HG03575 (cell line): Measurements from ENCODE around the gene MAEL.
A peak's percentile ranks its signal among the peaks of the same experiment; 100 is the strongest.

Experiments used
- ATAC-seq: cut with Tn5 transposase; IDR thresholded peaks from one replicate; pipeline ENCODE4 v1.9.1; 2021; ENCODE audit not compliant: unreplicated experiment, insufficient number of reproducible peaks, low FRiP score; ENCODE audit errors: extremely low read depth

Gene MAEL

GRCh38 chr1:167043752-167044488, 54.8 kb downstream of the MAEL start:
- peak; percentile 96 for ATAC-seq

DNA sequence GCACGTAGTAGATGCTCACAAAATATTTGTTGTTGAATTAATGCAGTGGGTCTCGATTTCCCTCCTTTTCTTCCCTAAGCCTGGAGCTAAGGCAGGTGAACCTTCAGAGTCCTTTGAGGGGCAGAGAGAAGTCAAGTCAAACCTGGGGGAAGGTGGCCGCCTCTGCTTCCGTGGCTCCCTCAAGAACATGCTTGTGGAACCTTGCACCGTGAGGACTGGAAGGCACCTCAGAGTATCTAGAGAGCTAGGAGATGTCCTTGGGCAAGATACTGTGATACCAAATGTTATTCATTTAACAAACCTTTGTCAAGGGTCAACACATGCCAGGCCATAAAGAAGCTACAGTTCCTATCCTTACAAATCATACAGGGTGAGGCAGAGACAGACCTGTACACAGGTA, 62.8 kb downstream of the MAEL start:
- ATAC-seq: no peak

- ATAC-seq: no peak
Measured at GRCh38 chr1:167052389-167052788, 63.3 kb downstream of the MAEL start.

- no peak for ATAC-seq
Measured at GRCh38 chr1:167054531-167054930, 65.5 kb downstream of the MAEL start.

DNA sequence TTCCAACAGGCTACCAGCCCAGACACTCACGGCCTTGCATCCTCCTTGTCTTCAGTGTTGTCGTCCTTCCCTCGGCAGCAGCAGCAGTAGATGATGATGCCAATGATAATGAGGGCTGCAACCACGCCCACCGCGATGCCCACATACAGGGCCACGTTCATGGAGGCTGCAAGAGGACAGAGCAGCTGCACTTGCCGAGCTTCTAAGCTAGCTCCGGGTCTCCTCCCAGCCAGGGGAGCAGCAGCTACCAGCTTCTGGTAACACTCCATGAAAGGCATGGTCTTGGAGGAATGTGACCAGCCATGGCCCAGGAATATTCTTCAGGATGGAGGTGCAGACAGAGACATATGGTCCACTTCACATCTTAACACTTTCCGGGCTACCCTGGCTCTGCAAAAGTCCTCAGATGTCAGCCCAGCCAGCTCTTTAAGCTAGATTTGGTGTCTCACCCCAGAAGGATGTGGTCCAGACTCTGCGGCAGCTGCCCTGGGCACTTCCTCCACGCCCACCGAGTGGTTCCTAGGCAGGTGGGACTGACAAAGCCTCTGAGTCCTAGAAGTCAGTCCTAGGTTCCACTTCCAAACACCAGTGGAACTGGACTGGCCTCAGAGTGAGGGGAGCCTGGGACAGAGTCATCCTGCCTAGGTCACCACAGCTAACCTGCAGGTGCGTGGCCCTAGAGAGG, 66.0 kb downstream of the MAEL start:
- no peak for ATAC-seq

DNA sequence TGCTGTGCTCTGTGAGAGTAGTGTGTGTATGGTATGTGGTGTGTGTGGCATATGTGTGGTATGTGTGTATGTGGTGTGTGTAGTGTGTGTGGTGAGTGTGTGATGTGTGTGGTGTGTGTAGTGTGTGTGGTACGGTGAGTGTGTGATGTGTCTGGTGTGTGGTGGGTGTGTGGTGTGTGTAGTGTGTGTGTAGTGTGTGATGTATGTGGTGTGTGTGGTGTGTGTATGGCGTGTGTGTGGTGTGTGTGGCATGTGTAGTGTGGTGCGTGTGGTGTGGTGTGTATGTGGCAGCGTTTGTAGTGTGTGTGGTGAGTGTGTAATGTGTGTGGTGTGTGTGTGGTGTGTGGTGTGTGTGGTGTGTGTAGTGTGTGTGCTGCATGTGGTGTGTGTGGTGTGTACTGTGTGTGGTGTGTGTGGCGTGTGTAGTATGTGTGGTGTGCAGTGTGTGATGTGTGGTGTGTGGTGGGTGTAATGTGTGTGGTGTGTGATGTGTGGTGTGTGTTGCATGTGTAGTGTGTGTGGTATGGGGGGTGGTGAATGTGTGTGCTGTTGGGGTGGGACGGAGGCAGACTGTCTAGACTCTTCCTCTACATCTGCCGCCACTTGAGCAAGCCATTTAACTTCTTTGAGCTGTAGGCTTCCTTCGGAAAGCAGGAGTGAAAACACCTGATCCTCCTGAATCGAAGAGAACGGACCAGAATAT, 67.6 kb downstream of the MAEL start:
- ATAC-seq: no peak

DNA sequence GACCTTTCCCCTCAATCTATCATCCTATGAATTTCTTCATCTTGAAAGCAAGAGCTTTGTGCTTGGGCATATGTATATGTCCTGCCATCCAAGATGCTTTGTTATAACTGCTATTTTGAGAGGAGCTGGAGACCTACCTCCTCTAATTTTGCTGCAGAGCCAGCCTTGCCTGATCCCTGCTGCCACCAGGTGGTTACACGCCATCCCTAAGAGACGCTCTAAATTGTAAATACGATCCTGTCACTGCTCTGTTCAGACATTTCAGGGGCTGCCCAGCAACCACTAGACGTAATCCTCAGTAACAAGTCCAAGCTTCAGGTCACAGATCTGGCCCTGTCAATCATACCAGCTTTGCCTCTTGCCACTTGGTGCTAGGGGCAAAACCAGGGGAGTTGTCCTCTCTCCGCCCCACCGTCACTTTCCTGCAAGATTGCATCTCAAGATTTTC, 68.2 kb downstream of the MAEL start:
- peak; percentile 32 for ATAC-seq

- ATAC-seq: no peak
Measured at GRCh38 chr1:167059045-167059808, 70.1 kb downstream of the MAEL start.

DNA sequence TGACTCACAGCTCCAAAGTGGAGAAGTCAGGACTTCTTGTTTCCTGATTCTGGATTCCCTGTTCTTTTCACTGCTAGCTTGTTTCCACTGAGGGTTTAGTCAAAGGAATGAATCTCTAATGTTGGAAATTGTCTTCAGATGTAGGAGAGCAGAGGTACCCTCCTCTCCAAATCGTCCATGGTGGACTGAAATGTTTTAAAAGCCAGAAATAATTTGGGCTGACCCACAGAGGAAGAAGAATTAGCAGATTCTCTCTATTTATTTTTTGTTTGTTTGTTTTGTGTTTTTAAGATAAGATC, 70.7 kb downstream of the MAEL start:
- no peak for ATAC-seq

DNA sequence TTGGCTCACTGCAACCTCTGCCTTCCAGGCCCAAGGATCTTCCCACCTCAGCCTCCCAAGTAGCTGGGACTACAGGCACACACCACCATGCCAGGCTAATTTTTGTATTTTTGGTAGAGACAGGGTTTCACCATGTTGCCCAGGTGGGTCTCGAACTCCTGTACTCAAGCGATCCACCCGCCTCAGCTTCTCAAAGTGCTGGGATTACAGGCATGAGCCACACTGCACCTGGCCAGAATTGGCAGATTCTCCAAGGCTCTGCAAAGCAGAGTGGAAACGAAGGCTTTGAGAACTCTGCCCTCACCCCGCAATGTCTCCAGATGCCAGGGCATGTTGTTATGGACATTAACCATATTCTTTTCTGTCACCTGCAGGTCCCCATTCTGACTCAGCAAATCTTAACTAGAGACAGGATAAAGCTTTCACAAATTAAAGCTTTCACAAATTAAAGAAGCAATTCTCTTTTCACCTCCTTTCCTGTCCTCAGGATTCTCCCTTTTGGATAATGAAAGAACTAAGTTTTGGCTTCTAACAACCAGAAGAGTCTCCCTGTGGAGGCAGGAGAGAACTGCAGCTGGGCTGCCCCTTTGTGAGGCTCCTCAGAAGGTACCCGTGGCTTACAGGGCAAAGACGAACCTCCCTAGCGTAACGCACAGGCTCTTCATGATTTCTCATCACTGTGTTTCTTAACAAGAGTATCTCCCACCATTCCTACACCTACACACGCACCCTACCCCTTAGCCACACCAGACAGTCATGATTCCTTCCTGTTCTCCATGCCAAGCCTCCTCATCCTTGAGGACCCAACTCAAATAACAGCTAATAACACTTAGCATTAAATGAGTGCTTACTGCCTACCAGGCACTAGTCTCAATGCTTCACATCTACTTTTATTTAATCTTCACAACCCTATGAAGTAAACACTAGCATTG, 71.3 kb downstream of the MAEL start:
- ATAC-seq: no peak

GRCh38 chr1:167061073-167061464, 72.0 kb downstream of the MAEL start:
- no peak for ATAC-seq

DNA sequence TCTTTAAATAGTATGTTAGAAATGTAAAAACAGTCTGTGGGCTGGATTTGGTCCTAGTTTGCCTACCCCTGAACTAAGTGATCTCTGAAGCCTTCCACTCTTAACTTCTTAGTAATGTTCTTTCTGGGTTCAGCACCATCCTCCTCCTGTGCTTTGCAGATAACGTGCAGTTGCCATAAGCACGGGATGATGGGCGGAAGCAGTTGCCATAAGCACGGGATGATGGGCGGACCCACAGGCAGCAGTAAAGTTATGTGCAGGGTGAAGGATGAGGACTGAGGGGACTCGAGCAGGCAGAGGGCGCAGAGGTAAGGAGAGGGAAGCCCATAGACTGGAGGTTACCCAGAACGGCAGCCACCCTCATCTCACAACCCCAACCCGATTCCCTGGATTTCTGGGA, 75.5 kb downstream of the MAEL start:
- no peak for ATAC-seq

DNA sequence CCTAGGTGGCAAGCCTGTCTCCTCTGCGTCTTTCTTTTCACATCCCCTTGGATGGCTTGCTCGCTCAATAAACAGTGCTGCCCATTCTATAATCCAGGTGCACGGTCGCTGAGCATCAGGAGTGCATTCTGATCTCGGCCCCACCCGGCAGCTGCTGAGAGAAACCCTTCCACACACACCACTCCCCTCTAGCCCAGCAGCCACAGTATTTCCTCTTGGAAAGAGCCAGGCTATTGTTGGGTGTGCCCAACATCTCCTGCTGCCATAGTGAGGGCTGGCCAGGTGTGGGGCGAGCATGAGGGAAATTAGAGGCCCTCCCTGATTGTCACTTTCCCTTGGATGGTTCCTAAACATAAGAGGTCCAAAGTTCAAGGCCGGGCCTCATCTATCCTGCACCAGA, 76.4 kb downstream of the MAEL start:
- ATAC-seq: no peak

DNA sequence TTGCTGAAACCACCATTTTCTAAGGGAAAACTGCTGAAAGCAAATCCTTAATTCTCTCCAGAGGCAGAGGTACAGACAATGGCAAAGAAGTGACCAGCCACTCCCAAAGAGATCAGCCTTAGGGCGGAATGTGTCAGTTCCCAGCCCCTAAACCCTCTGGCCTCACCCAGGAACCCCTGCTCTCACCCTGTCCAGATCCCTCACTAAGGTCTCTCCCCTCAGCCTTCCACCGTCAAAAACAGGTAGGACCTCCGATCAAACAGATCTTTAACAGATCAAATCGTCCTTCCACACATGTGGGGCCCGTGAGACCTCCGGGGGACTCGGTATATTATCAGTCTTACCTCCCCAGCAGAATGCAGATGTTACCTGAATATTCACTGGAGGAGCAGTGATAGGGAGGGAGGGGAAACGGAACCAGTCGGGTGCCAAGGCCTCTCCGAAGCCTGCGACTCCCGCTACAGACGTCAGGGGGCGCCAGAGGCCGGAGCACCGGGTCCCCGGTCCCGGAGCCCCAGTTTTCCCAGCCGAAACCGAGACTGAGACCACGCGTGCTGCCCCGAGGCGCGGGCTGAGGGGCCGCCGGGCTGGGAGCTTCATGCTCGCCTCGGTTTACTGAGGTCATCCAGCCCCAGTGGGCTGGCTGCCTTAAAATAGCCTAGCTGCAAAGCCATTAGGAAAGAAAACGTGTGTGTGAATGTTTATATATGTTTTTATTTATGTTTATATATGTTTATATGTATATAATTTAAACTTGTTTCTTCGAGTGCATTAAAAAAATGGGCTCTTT, 77.4 kb downstream of the MAEL start:
- no peak for ATAC-seq

DNA sequence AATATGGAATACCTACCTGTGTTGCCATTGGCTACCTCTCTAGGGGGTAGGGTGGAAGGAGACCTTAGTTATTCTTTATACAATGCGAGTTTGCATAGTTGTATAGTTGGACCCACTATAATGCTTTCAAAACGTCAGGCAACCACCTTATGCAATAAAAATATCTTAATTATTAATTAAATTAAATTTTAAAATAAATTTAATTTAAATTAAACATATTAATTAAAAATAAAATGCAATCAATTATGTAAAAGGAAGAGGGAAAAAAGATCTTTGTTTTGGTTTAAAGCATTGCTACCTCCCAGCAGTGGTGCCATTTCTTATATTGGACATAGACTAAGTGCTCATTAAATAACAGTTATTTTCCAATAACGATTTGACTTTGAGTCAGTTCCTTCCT, 78.8 kb downstream of the MAEL start:
- ATAC-seq: no peak

GRCh38 chr1:167068761-167069160, 79.7 kb downstream of the MAEL start:
- no peak for ATAC-seq

DNA sequence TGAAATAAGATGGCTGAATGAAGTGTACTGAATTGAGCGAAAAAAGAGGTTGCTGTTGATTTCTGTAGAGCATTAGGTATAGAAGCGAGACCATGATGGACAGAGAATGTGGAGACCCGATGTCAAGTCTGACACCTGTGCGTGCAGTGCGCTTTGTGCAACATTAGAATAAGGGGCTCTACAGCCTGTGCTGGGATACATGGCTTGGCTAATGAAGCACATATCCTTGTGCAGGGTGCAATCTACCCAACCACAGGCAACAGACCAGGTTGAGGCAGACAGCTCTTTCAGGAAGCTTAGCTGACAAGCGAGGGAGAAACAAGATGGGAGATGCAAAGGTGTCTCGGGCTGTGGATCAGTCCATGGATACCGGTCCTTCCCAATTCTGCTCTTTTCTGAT, 82.2 kb downstream of the MAEL start:
- ATAC-seq: no peak
